ENCODE data around the gene ZBTB43.

The ZBTB43 gene

DNA sequence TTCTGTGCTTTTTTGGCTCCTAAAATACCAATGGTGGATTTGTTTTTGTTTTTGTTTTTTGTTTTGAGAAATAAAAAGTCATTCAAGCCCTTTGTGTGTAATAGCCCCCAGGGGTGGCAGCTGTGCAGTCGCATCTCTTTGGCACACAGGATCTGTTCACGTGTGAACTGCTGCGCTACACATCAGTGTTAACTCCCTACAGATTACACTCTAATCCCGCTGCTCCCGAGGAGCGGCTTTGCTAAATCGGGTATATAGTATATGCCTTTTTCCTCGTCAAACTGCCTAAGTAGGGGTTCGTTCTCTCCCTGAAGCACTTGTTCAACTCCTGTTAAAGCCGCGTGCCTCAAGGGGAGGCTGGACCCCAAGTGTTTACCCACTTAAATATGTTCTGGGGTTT is 77.9 kb downstream of the ZBTB43 start:
- Histone ChIP-seq H3K4me1 (ENCODE audit: insufficient read depth, low read length) (no peaks in the 10 kb centered on the region), H3K27me3 (ENCODE audit: insufficient read depth, low read length, poor library complexity) (no peaks in the 10 kb centered on the region), H3K4me3 (ENCODE audit: low read depth in 1 of 2, low read length in 2 of 2) (no peak overlapping the region), H3K27ac (ENCODE audit: low read length) (no peak overlapping the region), H3K9me3 (ENCODE audit: insufficient read depth, low read length, severe bottlenecking) (no peaks in the 10 kb centered on the region), H2AFZ (ENCODE audit: low read depth, low read length) (no peak overlapping the region), H3K79me2 (ENCODE audit: insufficient read depth, low read length) (no peaks in the 10 kb centered on the region), H3K36me3 (ENCODE audit: insufficient read depth, low read length) (peaks cover 31% of the 10 kb centered on the region), H3K9ac (ENCODE audit: low read depth, low read length) (no peak overlapping the region), H4K20me1 (ENCODE audit: insufficient read depth, low read length) (peaks cover 26% of the 10 kb centered on the region), H3K4me2 (ENCODE audit: insufficient read depth, low read length) (no peak overlapping the region)
- no peak for DNase-seq
- no peak for ATAC-seq (ENCODE audit: insufficient read depth, low read depth)
- TF ChIP-seq EZH2 (IDR thresholded peaks at IDR 0.05; ENCODE audit: borderline replicate concordance, low read depth, low read length, severe bottlenecking) = no peak
- TF ChIP-seq, protein P1, sequence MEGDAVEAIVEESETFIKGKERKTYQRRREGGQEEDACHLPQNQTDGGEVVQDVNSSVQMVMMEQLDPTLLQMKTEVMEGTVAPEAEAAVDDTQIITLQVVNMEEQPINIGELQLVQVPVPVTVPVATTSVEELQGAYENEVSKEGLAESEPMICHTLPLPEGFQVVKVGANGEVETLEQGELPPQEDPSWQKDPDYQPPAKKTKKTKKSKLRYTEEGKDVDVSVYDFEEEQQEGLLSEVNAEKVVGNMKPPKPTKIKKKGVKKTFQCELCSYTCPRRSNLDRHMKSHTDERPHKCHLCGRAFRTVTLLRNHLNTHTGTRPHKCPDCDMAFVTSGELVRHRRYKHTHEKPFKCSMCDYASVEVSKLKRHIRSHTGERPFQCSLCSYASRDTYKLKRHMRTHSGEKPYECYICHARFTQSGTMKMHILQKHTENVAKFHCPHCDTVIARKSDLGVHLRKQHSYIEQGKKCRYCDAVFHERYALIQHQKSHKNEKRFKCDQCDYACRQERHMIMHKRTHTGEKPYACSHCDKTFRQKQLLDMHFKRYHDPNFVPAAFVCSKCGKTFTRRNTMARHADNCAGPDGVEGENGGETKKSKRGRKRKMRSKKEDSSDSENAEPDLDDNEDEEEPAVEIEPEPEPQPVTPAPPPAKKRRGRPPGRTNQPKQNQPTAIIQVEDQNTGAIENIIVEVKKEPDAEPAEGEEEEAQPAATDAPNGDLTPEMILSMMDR (IDR thresholded peaks at IDR 0.05; ENCODE audit: borderline replicate concordance, extremely low read depth, low read length, poor library complexity, severe bottlenecking) = no peak

DNA sequence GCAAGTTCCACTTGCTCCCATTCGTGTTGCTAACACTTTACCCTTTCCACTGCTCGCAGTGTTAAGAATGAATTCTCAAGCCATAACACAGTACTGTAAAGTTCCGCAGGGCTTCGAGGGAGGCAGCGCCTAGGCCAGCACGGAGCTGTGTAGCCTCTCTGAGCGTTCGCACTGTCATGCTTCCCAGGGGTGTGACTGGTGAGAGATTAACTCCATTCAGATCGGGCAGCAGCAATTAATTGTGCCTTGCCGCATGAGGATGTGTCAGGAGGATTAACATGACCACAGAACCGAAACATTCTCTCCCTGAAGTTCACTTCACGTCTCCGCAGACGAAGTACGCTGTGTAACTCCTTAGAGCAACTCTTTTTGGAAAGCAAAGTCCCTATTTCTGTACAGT is 78.8 kb downstream of the ZBTB43 start:
- no peaks in the 10 kb centered on the region for H3K9me3 ChIP-seq (ENCODE audit: insufficient read depth, low read length, severe bottlenecking)
- H3K36me3 ChIP-seq (ENCODE audit: insufficient read depth, low read length) = peaks cover 31% of the 10 kb centered on the region
- no peak overlapping the region for H3K27ac ChIP-seq (ENCODE audit: low read length)
- DNase-seq (no peak), ATAC-seq (ENCODE audit: insufficient read depth, low read depth) (no peak)
- no peak for TF ChIP-seq EZH2 (IDR thresholded peaks at IDR 0.05; ENCODE audit: borderline replicate concordance, low read depth, low read length, severe bottlenecking)
- TF ChIP-seq, protein P1 (IDR thresholded peaks at IDR 0.05; ENCODE audit: borderline replicate concordance, extremely low read depth, low read length, poor library complexity, severe bottlenecking) = no peak
- no peak overlapping the region for H3K9ac ChIP-seq (ENCODE audit: low read depth, low read length)
- no peak overlapping the region for H3K4me2 ChIP-seq (ENCODE audit: insufficient read depth, low read length)
- H3K4me3 ChIP-seq (ENCODE audit: low read depth in 1 of 2, low read length in 2 of 2) = no peak overlapping the region
- no peaks in the 10 kb centered on the region for H3K79me2 ChIP-seq (ENCODE audit: insufficient read depth, low read length)
- peaks cover 26% of the 10 kb centered on the region for H4K20me1 ChIP-seq (ENCODE audit: insufficient read depth, low read length)
- H3K27me3 ChIP-seq (ENCODE audit: insufficient read depth, low read length, poor library complexity) = no peaks in the 10 kb centered on the region
- H3K4me1 ChIP-seq (ENCODE audit: insufficient read depth, low read length) = no peaks in the 10 kb centered on the region
- no peak overlapping the region for H2AFZ ChIP-seq (ENCODE audit: low read depth, low read length)

DNA sequence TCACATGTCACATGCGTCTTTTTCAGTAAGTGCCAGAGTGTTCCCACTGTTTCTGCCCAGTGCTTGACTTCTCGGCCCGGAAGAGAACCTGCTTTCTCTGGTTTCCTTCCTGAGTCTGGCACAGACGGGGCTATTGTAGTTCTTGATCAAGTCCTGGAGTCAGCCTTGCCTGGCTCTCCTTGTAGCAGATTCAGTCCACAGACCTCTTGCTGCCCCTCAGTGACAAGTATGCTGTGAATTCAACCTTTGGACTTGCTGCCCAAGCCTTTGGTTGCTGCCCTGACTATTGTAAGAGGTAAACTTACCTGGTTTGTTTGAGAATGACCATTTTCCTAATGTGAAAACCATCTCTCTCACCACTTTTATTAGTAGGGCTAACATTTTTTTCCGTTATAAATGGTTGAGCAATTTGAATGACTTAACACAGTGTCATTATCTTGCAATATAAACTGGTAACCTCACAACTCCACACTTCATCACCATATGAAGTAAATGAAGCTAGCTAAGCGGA is 80.3 kb downstream of the ZBTB43 start:
- peaks cover 18% of the 10 kb centered on the region for H3K36me3 ChIP-seq (ENCODE audit: insufficient read depth, low read length)
- H4K20me1 ChIP-seq (ENCODE audit: insufficient read depth, low read length) = peaks cover 20% of the 10 kb centered on the region
- no peaks in the 10 kb centered on the region for H3K79me2 ChIP-seq (ENCODE audit: insufficient read depth, low read length)
- H3K27ac ChIP-seq (ENCODE audit: low read length) = no peak overlapping the region
- H3K27me3 ChIP-seq (ENCODE audit: insufficient read depth, low read length, poor library complexity) = no peaks in the 10 kb centered on the region
- DNase-seq = no peak
- no peak overlapping the region for H3K4me3 ChIP-seq (ENCODE audit: low read depth in 1 of 2, low read length in 2 of 2)
- H3K4me2 ChIP-seq (ENCODE audit: insufficient read depth, low read length) = no peak overlapping the region
- H3K9ac ChIP-seq (ENCODE audit: low read depth, low read length) = no peak overlapping the region
- TF ChIP-seq, protein P1 (IDR thresholded peaks at IDR 0.05; ENCODE audit: borderline replicate concordance, extremely low read depth, low read length, poor library complexity, severe bottlenecking) = no peak
- no peak for TF ChIP-seq EZH2 (IDR thresholded peaks at IDR 0.05; ENCODE audit: borderline replicate concordance, low read depth, low read length, severe bottlenecking)
- H3K9me3 ChIP-seq (ENCODE audit: insufficient read depth, low read length, severe bottlenecking) = no peaks in the 10 kb centered on the region
- no peak overlapping the region for H2AFZ ChIP-seq (ENCODE audit: low read depth, low read length)
- H3K4me1 ChIP-seq (ENCODE audit: insufficient read depth, low read length) = no peaks in the 10 kb centered on the region
- no peak for ATAC-seq (ENCODE audit: insufficient read depth, low read depth)
